Activated T-helper 2 cell treated with anti-CD3 and anti-CD28 coated beads, Interferon-gamma antibody, Interleukin-2, Interleukin-4, amounts not matched to agents 10 μg/mL and 5 μg/mL and 100 μg/mL, durations not matched to agents 14 hours and 24 hours and 36 hours (primary cell): Measurements from ENCODE around the gene SERTAD2. TPM values are rescaled to one million over a fixed set of nuclear protein-coding genes. Genes with fewer than 3 reads are reported as not detected.

Source experiments
- DNase-seq: peaks from one replicate; pipeline ENCODE4 v3.0.0; 2021; ENCODE audit warnings: low spot score
- H3K27ac Mint-ChIP-seq: one replicate; pipeline ENCODE4 v1.8.0; 2021; ENCODE audit warnings: mixed read lengths
- H3K27me3 Mint-ChIP-seq: one replicate; pipeline ENCODE4 v1.8.0; 2021; ENCODE audit warnings: low read depth, mixed read lengths
- H3K36me3 Mint-ChIP-seq: one replicate; pipeline ENCODE4 v1.8.0; 2021; ENCODE audit warnings: low read depth, mixed read lengths
- H3K4me1 Mint-ChIP-seq: one replicate; pipeline ENCODE4 v1.8.0; 2021; ENCODE audit warnings: low read depth, mixed read lengths
- H3K4me3 Mint-ChIP-seq: one replicate; pipeline ENCODE4 v1.8.0; 2021; ENCODE audit warnings: low read depth, mild to moderate bottlenecking, moderate library complexity, mixed read lengths
- H3K9me3 Mint-ChIP-seq: one replicate; pipeline ENCODE4 v1.8.0; 2021; ENCODE audit warnings: mixed read lengths
- intact Hi-C: fragments of 100-400 bp; cut with micrococcal nuclease; formaldehyde crosslinking; loops from one replicate; pipeline ENCODE4 v1.15.1; 2023
- total RNA-seq: library from RNA; stranded (reverse); gene quantifications from 2 replicates; pipeline ENCODE4 v1.2.3, GENCODE V29; 2022

Gene SERTAD2
- total RNA-seq, 1 donor from 2014 or later: 31.0 TPM

DNA sequence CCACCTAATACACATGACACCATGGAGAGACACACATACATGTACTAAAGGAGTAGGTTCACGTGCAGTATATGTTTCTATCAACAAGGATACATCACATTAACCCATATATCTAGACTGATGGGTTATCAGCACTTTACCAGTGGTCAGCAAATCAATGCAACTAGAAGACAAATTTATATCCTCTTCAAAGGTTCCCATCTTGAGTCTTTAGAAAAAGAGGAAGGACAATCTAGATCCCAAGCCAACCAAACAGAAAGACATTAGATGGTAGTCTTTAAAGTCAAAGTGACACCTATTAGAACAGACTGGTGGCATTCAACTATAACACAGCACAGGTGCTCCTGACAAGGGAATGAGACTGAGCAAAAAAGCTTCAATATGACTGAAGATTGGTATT lies 13.8 kb upstream of the SERTAD2 start:
- Mint-ChIP-seq H3K9me3 (no peaks in the 10 kb centered on the region), H3K4me1 (peaks cover 32% of the 10 kb centered on the region), H3K36me3 (peaks cover 8% of the 10 kb centered on the region), H3K4me3 (peak overlapping the region; percentile 11), H3K27ac (peak overlapping the region; percentile 47), H3K27me3 (no peaks in the 10 kb centered on the region)
- no peak for DNase-seq
- intact Hi-C loops: no loop called here

DNA sequence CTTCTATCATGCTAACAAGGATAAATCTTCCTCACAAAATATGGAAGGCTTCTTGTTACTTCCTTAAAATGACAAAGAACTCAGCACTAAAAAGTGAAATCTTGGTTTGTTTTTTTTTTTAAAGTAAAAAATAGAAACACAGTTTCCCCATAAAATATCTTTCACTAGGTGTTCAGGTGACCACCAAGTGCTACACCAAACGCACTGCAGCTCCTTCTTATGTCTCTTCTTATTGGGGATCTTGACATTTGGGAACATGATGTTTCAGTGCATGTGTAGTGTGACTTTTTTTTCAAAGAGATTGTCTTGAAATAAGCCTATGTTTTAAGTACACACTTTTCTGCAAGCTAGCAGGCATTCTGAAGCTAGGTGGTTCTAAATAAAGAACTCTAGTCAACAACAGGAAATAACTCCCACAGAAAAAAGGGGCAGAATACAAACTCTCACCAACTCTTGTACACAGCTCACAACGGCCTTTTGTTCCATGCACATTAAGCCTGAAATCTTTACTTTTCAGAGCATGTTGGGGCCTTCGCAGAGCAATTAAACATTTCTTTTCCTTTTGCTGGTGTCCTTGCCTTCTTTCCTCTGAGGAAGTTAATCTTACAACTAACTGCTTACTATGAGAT lies 13.2 kb upstream of the SERTAD2 start:
- Mint-ChIP-seq H3K4me3 (peak overlapping the region; percentile 11), H3K36me3 (peaks cover 8% of the 10 kb centered on the region), H3K27me3 (no peaks in the 10 kb centered on the region), H3K27ac (peak overlapping the region; percentile 47), H3K9me3 (no peaks in the 10 kb centered on the region), H3K4me1 (peaks cover 31% of the 10 kb centered on the region)
- intact Hi-C loops: no loop called here
- no peak for DNase-seq

GRCh38 chr2:64665709-64666108 lies 12.0 kb upstream of the SERTAD2 start:
- intact Hi-C loops: no loop called here
- H3K27ac Mint-ChIP-seq: no peak overlapping the region
- peaks cover 5% of the 10 kb centered on the region for H3K36me3 Mint-ChIP-seq
- H3K4me3 Mint-ChIP-seq: no peak overlapping the region
- peaks cover 31% of the 10 kb centered on the region for H3K4me1 Mint-ChIP-seq
- H3K27me3 Mint-ChIP-seq: no peaks in the 10 kb centered on the region
- DNase-seq: no peak
- H3K9me3 Mint-ChIP-seq: no peaks in the 10 kb centered on the region

DNA sequence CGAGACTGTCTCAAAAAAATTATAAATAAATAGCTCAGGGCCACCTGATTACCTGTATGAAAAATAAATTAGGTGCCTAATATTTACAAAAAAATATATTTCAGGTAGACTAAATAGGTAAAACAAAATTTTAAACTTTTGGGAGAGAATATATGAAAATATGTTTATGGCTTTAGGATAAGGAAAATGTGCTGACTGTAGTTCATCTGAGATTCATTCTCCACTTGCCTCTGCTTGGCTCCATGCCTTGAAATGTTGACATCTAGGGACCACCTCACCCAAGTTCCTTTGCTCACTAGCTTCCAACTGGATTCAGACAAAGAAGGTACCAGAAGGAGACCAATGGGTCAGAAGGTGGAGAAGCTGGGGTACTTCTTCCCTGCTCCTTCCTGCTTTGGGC lies 9.7 kb upstream of the SERTAD2 start:
- H3K4me1 Mint-ChIP-seq: peaks cover 40% of the 10 kb centered on the region
- H3K27ac Mint-ChIP-seq: no peak overlapping the region
- H3K27me3 Mint-ChIP-seq: no peaks in the 10 kb centered on the region
- no peak overlapping the region for H3K4me3 Mint-ChIP-seq
- intact Hi-C loops: no loop called here
- peaks cover 12% of the 10 kb centered on the region for H3K36me3 Mint-ChIP-seq
- DNase-seq: no peak
- no peaks in the 10 kb centered on the region for H3K9me3 Mint-ChIP-seq

- peaks cover 12% of the 10 kb centered on the region for H3K36me3 Mint-ChIP-seq
- DNase-seq: no peak
- intact Hi-C loops: no loop called here
- no peaks in the 10 kb centered on the region for H3K9me3 Mint-ChIP-seq
- no peaks in the 10 kb centered on the region for H3K27me3 Mint-ChIP-seq
- no peak overlapping the region for H3K4me3 Mint-ChIP-seq
- no peak overlapping the region for H3K27ac Mint-ChIP-seq
- H3K4me1 Mint-ChIP-seq: peaks cover 33% of the 10 kb centered on the region
Measured at GRCh38 chr2:64661741-64662169, 8.0 kb upstream of the SERTAD2 start.

DNA sequence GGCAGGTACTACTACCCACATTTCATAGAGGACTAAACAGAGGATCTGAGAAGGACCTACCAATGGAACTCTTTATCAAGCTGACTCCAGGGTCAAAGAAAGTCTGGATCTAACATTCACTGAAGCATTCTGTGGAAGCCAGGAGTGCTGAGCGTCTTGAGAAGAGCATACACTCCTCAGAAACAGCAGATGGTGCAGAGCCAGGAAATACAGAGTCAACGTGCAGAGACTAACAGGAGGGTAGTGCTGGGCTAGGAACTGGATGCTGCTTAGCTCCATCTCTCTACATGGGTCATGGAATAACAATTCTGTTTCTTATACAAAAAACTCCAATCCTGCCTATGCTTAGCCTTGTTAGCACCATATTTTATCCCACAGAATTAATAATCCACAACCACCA lies 5.5 kb upstream of the SERTAD2 start:
- DNase-seq: no peak
- peak overlapping the region; percentile 9 for H3K27ac Mint-ChIP-seq
- no peaks in the 10 kb centered on the region for H3K9me3 Mint-ChIP-seq
- H3K4me1 Mint-ChIP-seq: peaks cover 44% of the 10 kb centered on the region
- intact Hi-C loops: loop anchor here (5.0 to 10.0 kb wide), 2 partner anchors 158 to 334 kb away; no protein-coding TSS in a partner anchor
- peaks cover 12% of the 10 kb centered on the region for H3K36me3 Mint-ChIP-seq
- no peak overlapping the region for H3K4me3 Mint-ChIP-seq
- H3K27me3 Mint-ChIP-seq: no peaks in the 10 kb centered on the region

GRCh38 chr2:64658269-64658668 lies 4.6 kb upstream of the SERTAD2 start:
- H3K4me1 Mint-ChIP-seq: peaks cover 41% of the 10 kb centered on the region
- no peak overlapping the region for H3K4me3 Mint-ChIP-seq
- peaks cover 8% of the 10 kb centered on the region for H3K36me3 Mint-ChIP-seq
- no peak overlapping the region for H3K27ac Mint-ChIP-seq
- DNase-seq: no peak
- intact Hi-C loops: loop anchor here (5.0 to 10.0 kb wide), 2 partner anchors 159 to 333 kb away; no protein-coding TSS in a partner anchor
- H3K27me3 Mint-ChIP-seq: no peaks in the 10 kb centered on the region
- no peaks in the 10 kb centered on the region for H3K9me3 Mint-ChIP-seq

GRCh38 chr2:64657411-64657810 lies 3.7 kb upstream of the SERTAD2 start:
- Mint-ChIP-seq H3K27me3 (no peaks in the 10 kb centered on the region), H3K9me3 (no peaks in the 10 kb centered on the region), H3K4me1 (peaks cover 45% of the 10 kb centered on the region), H3K36me3 (peaks cover 8% of the 10 kb centered on the region), H3K4me3 (no peak overlapping the region), H3K27ac (no peak overlapping the region)
- intact Hi-C loops: loop anchor here (5.0 to 10.0 kb wide), 2 partner anchors 160 to 333 kb away; no protein-coding TSS in a partner anchor
- no peak for DNase-seq

DNA sequence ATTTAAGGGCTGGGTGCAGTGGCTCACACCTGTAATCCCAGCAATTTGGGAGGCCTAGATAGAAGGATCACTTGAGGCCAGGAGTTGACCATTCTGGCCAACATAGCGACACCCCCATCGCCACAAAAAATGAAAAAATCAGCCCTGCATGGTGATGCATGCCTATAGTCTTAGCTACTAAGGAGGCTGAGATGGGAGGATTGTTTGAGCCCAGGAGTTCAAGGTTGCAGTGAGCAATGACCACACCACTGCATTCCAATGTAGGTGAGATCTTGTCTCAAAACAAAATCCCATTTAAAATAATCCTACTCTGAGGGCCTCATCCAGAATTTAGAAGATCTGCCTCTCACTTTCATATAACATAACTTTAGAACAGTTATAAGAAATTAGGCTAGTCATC lies 2.7 kb upstream of the SERTAD2 start:
- Mint-ChIP-seq H3K9me3 (no peaks in the 10 kb centered on the region), H3K4me1 (peaks cover 49% of the 10 kb centered on the region), H3K27ac (no peak overlapping the region), H3K4me3 (no peak overlapping the region), H3K27me3 (no peaks in the 10 kb centered on the region), H3K36me3 (peaks cover 8% of the 10 kb centered on the region)
- DNase-seq: no peak
- intact Hi-C loops: loop anchor here (5.0 to 10.0 kb wide), 2 partner anchors 161 to 332 kb away; no protein-coding TSS in a partner anchor

DNA sequence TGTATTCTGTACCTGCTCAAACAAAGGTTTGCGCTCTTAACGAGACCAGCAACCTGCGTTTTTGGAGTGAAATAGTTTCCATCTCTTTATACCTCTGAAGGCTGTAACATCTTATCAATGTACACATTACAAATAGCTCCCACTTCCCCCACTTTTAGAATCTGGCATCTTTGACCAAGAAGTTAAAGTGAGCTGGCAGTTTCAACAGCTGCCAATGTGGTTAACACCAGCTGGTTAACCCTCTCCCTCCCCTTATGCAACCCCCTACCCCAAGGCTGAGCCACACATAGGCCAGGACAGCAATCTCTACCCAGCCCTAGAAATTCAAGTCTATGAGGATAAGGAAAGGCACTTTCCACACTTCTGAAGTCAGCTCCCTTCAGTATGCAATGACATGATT lies 2.2 kb upstream of the SERTAD2 start:
- Mint-ChIP-seq H3K27ac (peak overlapping the region; percentile 82), H3K36me3 (peaks cover 8% of the 10 kb centered on the region), H3K4me3 (peak overlapping the region; percentile 78), H3K27me3 (no peaks in the 10 kb centered on the region), H3K9me3 (no peaks in the 10 kb centered on the region), H3K4me1 (peaks cover 52% of the 10 kb centered on the region)
- intact Hi-C loops: loop anchor here (1.0 to 10.0 kb wide), 6 partner anchors 23 to 331 kb away; no protein-coding TSS in a partner anchor
- DNase-seq: no peak

GRCh38 chr2:64655018-64655664 lies 1.4 kb upstream of the SERTAD2 start:
- peak overlapping the region; percentile 84 for H3K27ac Mint-ChIP-seq
- H3K4me3 Mint-ChIP-seq: peak overlapping the region; percentile 78
- peaks cover 57% of the 10 kb centered on the region for H3K4me1 Mint-ChIP-seq
- intact Hi-C loops: loop anchor here (1.0 to 10.0 kb wide), 6 partner anchors 24 to 330 kb away; no protein-coding TSS in a partner anchor
- H3K9me3 Mint-ChIP-seq: no peaks in the 10 kb centered on the region
- peaks cover 8% of the 10 kb centered on the region for H3K36me3 Mint-ChIP-seq
- DNase-seq: no peak
- H3K27me3 Mint-ChIP-seq: no peaks in the 10 kb centered on the region

- intact Hi-C loops: loop anchor here (5.0 to 10.0 kb wide), 2 partner anchors 329 to 442 kb away; no protein-coding TSS in a partner anchor
- H3K4me3 Mint-ChIP-seq: peak overlapping the region; percentile 78
- DNase-seq: peak; percentile 52
- peaks cover 59% of the 10 kb centered on the region for H3K4me1 Mint-ChIP-seq
- peak overlapping the region; percentile 84 for H3K27ac Mint-ChIP-seq
- no peaks in the 10 kb centered on the region for H3K27me3 Mint-ChIP-seq
- H3K9me3 Mint-ChIP-seq: no peaks in the 10 kb centered on the region
- peaks cover 3% of the 10 kb centered on the region for H3K36me3 Mint-ChIP-seq
Measured at GRCh38 chr2:64654063-64654811, 524 bp upstream of the SERTAD2 start.
